Measurements from ENCODE around the gene ESYT2. TPM values are rescaled to one million over a fixed set of nuclear protein-coding genes. Genes with fewer than 3 reads are reported as not detected.

The ESYT2 gene
- total RNA-seq, 1 experiment from 2014 or later: 39.0 TPM

DNA sequence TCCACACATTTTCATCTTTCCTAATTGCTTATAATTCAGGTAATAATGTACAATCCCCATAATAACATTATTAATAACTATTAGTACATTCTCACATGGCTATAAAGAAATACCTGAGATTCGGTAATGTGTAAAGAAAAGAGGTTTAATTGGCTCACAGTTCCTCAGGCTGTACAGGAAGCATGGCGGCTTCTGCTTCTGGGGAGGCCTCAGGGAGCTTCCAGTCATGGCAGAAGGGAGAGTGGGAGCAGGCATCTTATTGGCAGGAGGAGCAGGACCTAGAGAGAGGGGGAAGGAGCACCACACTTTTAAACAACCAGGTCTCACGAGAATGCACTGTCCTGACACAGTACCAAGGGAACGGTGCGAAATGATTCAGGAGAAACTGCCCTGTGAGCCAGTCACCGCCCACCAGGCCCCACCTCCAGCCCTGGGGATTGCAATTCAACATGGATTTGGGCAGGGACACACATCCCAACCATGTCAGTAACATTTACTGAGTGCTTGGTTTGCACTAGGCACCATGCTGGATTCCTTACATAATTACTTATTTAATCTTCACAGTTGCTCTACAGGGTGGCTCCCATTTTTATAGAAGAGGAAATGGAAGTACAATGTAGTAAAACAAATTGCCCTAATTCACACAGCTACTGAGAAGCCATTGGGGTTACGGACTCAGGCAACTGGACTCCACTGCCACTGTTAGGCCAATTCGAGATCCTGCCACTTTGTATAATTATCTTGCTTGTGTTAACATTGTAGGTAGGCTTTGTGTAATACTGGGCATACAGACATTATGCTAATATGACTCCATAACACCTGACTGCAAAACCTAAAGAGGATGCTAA, 8.7 kb upstream of the ESYT2 start:
- H4K8ac ChIP-seq (replicated peaks; ENCODE audit: insufficient read length, low read depth, low read length): no peak overlapping the region
- peak overlapping the region; percentile 5 for H3K4me2 ChIP-seq (ENCODE audit: insufficient read depth, insufficient read length, low read length)
- no peak overlapping the region for H3K14ac ChIP-seq (ENCODE audit: insufficient read depth, low read length)
- Mint-ChIP-seq H3K27me3 (ENCODE audit: low read depth) (peaks cover 5% of the 10 kb centered on the region; the same call in 1 of the 2 replicates), H3K27ac (no peak overlapping the region), H3K9me3 (no peaks in the 10 kb centered on the region; a peak in 2 of 5 replicates), H3K4me1 (peaks cover 9 to 15% of the 10 kb centered on the region in 2 experiments), H3K36me3 (ENCODE audit: insufficient read depth in 1 of 3, low read depth in 3 of 3) (peaks cover 0 to 6% (median 2%) of the 10 kb centered on the region in 3 experiments; a peak in 3 of 7 replicates), H3K4me3 (no peak overlapping the region)
- H3K4ac ChIP-seq (ENCODE audit: low read depth, low read length): no peak overlapping the region
- H2BK12ac ChIP-seq (ENCODE audit: insufficient read length, low read depth, low read length): no peak overlapping the region
- H3K23me2 ChIP-seq (ENCODE audit: insufficient read length, low read depth, low read length, poor library complexity, severe bottlenecking): no peaks in the 10 kb centered on the region
- H4K91ac ChIP-seq (ENCODE audit: insufficient read length, low read depth, low read length): no peak overlapping the region
- H3K79me2 ChIP-seq (ENCODE audit: insufficient read depth, low read length): no peaks in the 10 kb centered on the region
- no peak for DNase-seq
- no peak overlapping the region for H3K56ac ChIP-seq (ENCODE audit: insufficient read length, low read depth, low read length)
- H3K23ac ChIP-seq (ENCODE audit: insufficient read length, low read depth, low read length): no peak overlapping the region
- no peak overlapping the region for H3K9ac ChIP-seq (ENCODE audit: extremely low read depth, insufficient read length, low read length)
- no peak overlapping the region for H3K18ac ChIP-seq (ENCODE audit: insufficient read length, low read depth, low read length)
- no peaks in the 10 kb centered on the region for H3K79me1 ChIP-seq (ENCODE audit: insufficient read depth, low read depth, low read length, poor library complexity, severe bottlenecking)
- H2BK120ac ChIP-seq (ENCODE audit: low read depth, low read length, poor library complexity, severe bottlenecking): no peak overlapping the region
- H2BK20ac ChIP-seq (ENCODE audit: low read depth, low read length, poor library complexity, severe bottlenecking): no peak overlapping the region
- no CpG with 5 or more reads among the region's 8 CpGs for WGBS (ENCODE audit: extremely low coverage, insufficient read length, low lambda C conversion rate)
- H3K27ac ChIP-seq (ENCODE audit: insufficient read length, low read depth, low read length): peak overlapping the region; percentile 29
- no peaks in the 10 kb centered on the region for H3K9me3 ChIP-seq (ENCODE audit: control insufficient read depth, low read depth, low read length)
- H2AK5ac ChIP-seq (ENCODE audit: insufficient read length, low read length): no peak overlapping the region
- TF ChIP-seq, protein P1, sequence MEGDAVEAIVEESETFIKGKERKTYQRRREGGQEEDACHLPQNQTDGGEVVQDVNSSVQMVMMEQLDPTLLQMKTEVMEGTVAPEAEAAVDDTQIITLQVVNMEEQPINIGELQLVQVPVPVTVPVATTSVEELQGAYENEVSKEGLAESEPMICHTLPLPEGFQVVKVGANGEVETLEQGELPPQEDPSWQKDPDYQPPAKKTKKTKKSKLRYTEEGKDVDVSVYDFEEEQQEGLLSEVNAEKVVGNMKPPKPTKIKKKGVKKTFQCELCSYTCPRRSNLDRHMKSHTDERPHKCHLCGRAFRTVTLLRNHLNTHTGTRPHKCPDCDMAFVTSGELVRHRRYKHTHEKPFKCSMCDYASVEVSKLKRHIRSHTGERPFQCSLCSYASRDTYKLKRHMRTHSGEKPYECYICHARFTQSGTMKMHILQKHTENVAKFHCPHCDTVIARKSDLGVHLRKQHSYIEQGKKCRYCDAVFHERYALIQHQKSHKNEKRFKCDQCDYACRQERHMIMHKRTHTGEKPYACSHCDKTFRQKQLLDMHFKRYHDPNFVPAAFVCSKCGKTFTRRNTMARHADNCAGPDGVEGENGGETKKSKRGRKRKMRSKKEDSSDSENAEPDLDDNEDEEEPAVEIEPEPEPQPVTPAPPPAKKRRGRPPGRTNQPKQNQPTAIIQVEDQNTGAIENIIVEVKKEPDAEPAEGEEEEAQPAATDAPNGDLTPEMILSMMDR (conservative IDR thresholded peaks at IDR 0.05): no peak
- H2AFZ ChIP-seq (ENCODE audit: low read length): no peak overlapping the region
- H2BK5ac ChIP-seq (ENCODE audit: insufficient read length, low read length): no peak overlapping the region
- no peaks in the 10 kb centered on the region for H3K27me3 ChIP-seq (ENCODE audit: insufficient read depth, low read length)
- no peak overlapping the region for H4K5ac ChIP-seq (ENCODE audit: insufficient read length, low read depth, low read length)
- no peak overlapping the region for H2BK15ac ChIP-seq (ENCODE audit: low read depth, low read length)
- H3K4me1 ChIP-seq (ENCODE audit: insufficient read depth, low read length): no peaks in the 10 kb centered on the region
- no peak overlapping the region for H3T11ph ChIP-seq (ENCODE audit: low read length)
- H4K20me1 ChIP-seq (ENCODE audit: control insufficient read depth, insufficient read depth, insufficient read length): no peaks in the 10 kb centered on the region
